H1 (cell line): ENCODE results near the gene AGPS. TPM values are rescaled to one million over a fixed set of nuclear protein-coding genes. Genes with fewer than 3 reads are reported as not detected.

ENCODE experiments used
- CTCF ChIA-PET: fragments of 300-600 bp; sonication (Branson Sonifier 250); formaldehyde crosslinking; loops from one replicate; lab custom pipeline; 2021; ENCODE audit not compliant: partially characterized antibody; lab: Charles Lee
- POLR2A ChIA-PET: fragments of 300-600 bp; sonication (Branson Sonifier 250); formaldehyde crosslinking; loops from one replicate; lab custom pipeline; 2021; ENCODE audit warnings: inconsistent platforms; ENCODE audit not compliant: partially characterized antibody; lab: Charles Lee
- DNase-seq, 2 experiments: peaks; one replicate each; pipeline versions ENCODE4 v3.0.0 to v3.0.0-alpha.2; 2010 to 2022; ENCODE audit warnings: low spot score in 2 of 2, low read depth in 1 of 2, mixed read lengths in 1 of 2
- FAIRE-seq: peaks from 2 replicates; lab custom pipeline; 2011; peaks lifted over from hg19 to GRCh38; lab: Jason Lieb, UNC
- H2AFZ ChIP-seq: 2 replicates; pipeline ENCODE4 v1.8.1; 2012; ENCODE audit warnings: low read length, inconsistent platforms
- H2AK5ac ChIP-seq: 2 replicates; pipeline ENCODE4 v1.6.1; 2013; ENCODE audit warnings: low read depth, low read length
- H2BK120ac ChIP-seq: replicated peaks from 2 replicates; pipeline ENCODE3; 2013; ENCODE audit warnings: low read depth, low read length, inconsistent platforms
- H2BK12ac ChIP-seq: 2 replicates; pipeline ENCODE4 v1.6.1; 2013; ENCODE audit warnings: low read depth, low read length
- H2BK15ac ChIP-seq: 2 replicates; pipeline ENCODE4 v1.6.1; 2013; ENCODE audit warnings: low read length
- H2BK20ac ChIP-seq: 2 replicates; pipeline ENCODE4 v1.6.1; 2013; ENCODE audit warnings: low read length
- H2BK5ac ChIP-seq: 2 replicates; pipeline ENCODE4 v1.6.1; 2013; ENCODE audit warnings: low read depth, low read length
- H3K14ac ChIP-seq: 2 replicates; pipeline ENCODE4 v1.6.1; 2013; ENCODE audit warnings: inconsistent platforms; ENCODE audit not compliant: insufficient read length
- H3K18ac ChIP-seq: 2 replicates; pipeline ENCODE4 v1.6.1; 2013; ENCODE audit warnings: low read length; ENCODE audit errors: extremely low read depth
- H3K23ac ChIP-seq: 2 replicates; pipeline ENCODE4 v1.6.1; 2013; ENCODE audit warnings: inconsistent platforms; ENCODE audit not compliant: insufficient read length
- H3K23me2 ChIP-seq: 2 replicates; pipeline ENCODE4 v1.6.1; 2013; ENCODE audit warnings: low read depth, low read length
- H3K27ac ChIP-seq: 2 replicates; pipeline ENCODE4 v1.6.1; 2011; ENCODE audit warnings: low read depth, low read length, inconsistent platforms
- H3K27me3 ChIP-seq, 4 experiments: replicated peaks in 1 of 4; 1 replicate in 1 of 4; 2 replicates in 3 of 4; pipeline versions ENCODE4 v1.6.1 to v1.8.1; 2011 to 2013; ENCODE audit warnings: low read length in 3 of 4, mild to moderate bottlenecking in 3 of 4, inconsistent platforms in 2 of 4, mixed read lengths in 2 of 4, moderate library complexity in 1 of 4; ENCODE audit not compliant: control insufficient read depth in 3 of 4, insufficient read depth in 3 of 4; ENCODE audit errors: extremely low read depth in 1 of 4
- H3K36me3 ChIP-seq, 4 experiments: 2 replicates each; pipeline versions ENCODE4 v1.6.1 to v1.8.1; 2011 to 2013; ENCODE audit warnings: mild to moderate bottlenecking in 4 of 4, low read length in 3 of 4, moderate library complexity in 2 of 4, control low read depth in 1 of 4, inconsistent platforms in 1 of 4; ENCODE audit not compliant: insufficient read depth in 4 of 4, control insufficient read depth in 2 of 4
- H3K4ac ChIP-seq: replicated peaks from 2 replicates; pipeline ENCODE3; 2013; ENCODE audit warnings: low read length, low read depth, mixed read lengths, inconsistent platforms; ENCODE audit not compliant: insufficient read length
- H3K4me1 ChIP-seq, 4 experiments: replicated peaks in 1 of 4; 1 replicate in 1 of 4; 2 replicates in 3 of 4; pipeline versions ENCODE4 v1.6.1 to v1.8.1; 2011 to 2013; ENCODE audit warnings: low read length in 3 of 4, inconsistent platforms in 2 of 4, mixed read lengths in 1 of 4; ENCODE audit not compliant: insufficient read depth in 4 of 4, control insufficient read depth in 3 of 4
- H3K4me2 ChIP-seq, 2 experiments: 2 replicates each; pipeline versions ENCODE4 v1.6.1 to v1.8.1; 2011 to 2013; ENCODE audit warnings: low read depth in 2 of 2, low read length in 2 of 2, control low read depth in 1 of 2, inconsistent platforms in 1 of 2, mild to moderate bottlenecking in 1 of 2; ENCODE audit not compliant: insufficient read depth in 1 of 2
- H3K4me3 ChIP-seq, 4 experiments: fragments of 200-600, 300-600 bp in 1 of 4; sonication (generic), shearing (Covaris generic), sonication (Bioruptor Twin) in 1 of 4; 2 replicates each; pipeline versions ENCODE4 v1.5.1 to v1.8.1; 2011 to 2016; ENCODE audit warnings: low read length in 4 of 4, low read depth in 3 of 4, control low read depth in 2 of 4, inconsistent platforms in 2 of 4, mild to moderate bottlenecking in 2 of 4, mixed read lengths in 1 of 4, moderate library complexity in 1 of 4; ENCODE audit not compliant: insufficient read depth in 2 of 4; ENCODE audit errors: extremely low read depth in 1 of 4
- H3K56ac ChIP-seq: replicated peaks from 2 replicates; pipeline ENCODE3; 2013; ENCODE audit warnings: low read depth, mild to moderate bottlenecking, mixed read lengths, low read length, inconsistent platforms; ENCODE audit not compliant: insufficient read length
- H3K79me1 ChIP-seq: 2 replicates; pipeline ENCODE4 v1.6.1; 2013; ENCODE audit warnings: low read depth, low read length, control low read depth
- H3K79me2 ChIP-seq, 2 experiments: 2 replicates each; pipeline versions ENCODE4 v1.6.1 to v1.8.1; 2012 to 2013; ENCODE audit warnings: low read length in 2 of 2, mild to moderate bottlenecking in 2 of 2, inconsistent platforms in 1 of 2; ENCODE audit not compliant: insufficient read depth in 2 of 2, control insufficient read depth in 1 of 2
- H3K9ac ChIP-seq, 4 experiments: replicated peaks in 1 of 4; 1 replicate in 1 of 4; 2 replicates in 3 of 4; pipeline versions ENCODE4 v1.6.1 to v1.8.1; 2011 to 2013; ENCODE audit warnings: low read depth in 3 of 4, low read length in 3 of 4, control low read depth in 2 of 4, mild to moderate bottlenecking in 2 of 4, moderate library complexity in 2 of 4, inconsistent platforms in 1 of 4; ENCODE audit errors: extremely low read depth in 1 of 4
- H3K9me3 ChIP-seq, 2 experiments: 2 replicates each; pipeline versions ENCODE4 v1.6.1 to v1.8.1; 2012 to 2013; ENCODE audit warnings: mild to moderate bottlenecking in 2 of 2, moderate library complexity in 2 of 2, control low read depth in 1 of 2, inconsistent platforms in 1 of 2, low read depth in 1 of 2, low read length in 1 of 2, mixed read lengths in 1 of 2; ENCODE audit not compliant: insufficient read depth in 2 of 2
- H4K20me1 ChIP-seq, 2 experiments: replicated peaks in 1 of 2; 2 replicates each; pipeline versions ENCODE3 to v1.8.1; 2011 to 2013; ENCODE audit warnings: inconsistent platforms in 2 of 2, low read length in 2 of 2, mild to moderate bottlenecking in 1 of 2; ENCODE audit not compliant: insufficient read depth in 2 of 2, control insufficient read depth in 1 of 2
- H4K5ac ChIP-seq: 2 replicates; pipeline ENCODE4 v1.6.1; 2013; ENCODE audit warnings: low read length, low read depth, mixed read lengths, inconsistent platforms; ENCODE audit not compliant: insufficient read length
- H4K8ac ChIP-seq: 2 replicates; pipeline ENCODE4 v1.8.0; 2013; ENCODE audit warnings: mild to moderate bottlenecking, moderate library complexity, low read length, inconsistent platforms; ENCODE audit not compliant: insufficient read depth; ENCODE audit errors: extremely low read depth
- H4K91ac ChIP-seq: replicated peaks from 2 replicates; pipeline ENCODE3; 2013; ENCODE audit warnings: low read length, mixed read lengths, inconsistent platforms; ENCODE audit not compliant: insufficient read length
- CBX5 ChIP-seq: fragments of 300-800, 300-1000 bp; sonication (generic); IDR thresholded peaks from 2 replicates; pipeline ENCODE4 v1.7.1; 2016; ENCODE audit warnings: antibody characterized with exemption, low read length, low read depth
- CEBPB ChIP-seq: IDR thresholded peaks from 2 replicates; pipeline ENCODE4 v1.6.1; 2012; ENCODE audit warnings: low read depth, low read length
- CHD1 ChIP-seq: IDR thresholded peaks from 2 replicates; pipeline ENCODE4 v1.6.1; 2012; ENCODE audit warnings: low read depth, low read length, improper control_type of control experiment
- SUZ12 ChIP-seq: fragments of 200-600 bp; sonication (generic); IDR thresholded peaks from 2 replicates; pipeline ENCODE4 v1.6.1; 2012; ENCODE audit warnings: mild to moderate bottlenecking, inconsistent platforms, low read length, moderate library complexity, mixed read lengths
- whole genome bisulfite sequencing, 2 experiments: shearing (Covaris generic) in 1 of 2; methylation state at CpG; one replicate each; pipeline versions ENCODE4 v1.1.6 to v1.1.7; 2013 to 2015; ENCODE audit warnings: low lambda C conversion rate in 2 of 2, mixed read lengths in 2 of 2, inconsistent platforms in 1 of 2, low coverage in 1 of 2, missing lambda C conversion rate in 1 of 2; ENCODE audit not compliant: insufficient replicate concordance in 2 of 2, insufficient coverage in 1 of 2, insufficient read length in 1 of 2; ENCODE audit errors: extremely low coverage in 1 of 2, missing lambda C conversion rate in 1 of 2; 5-methylcytosine and 5-hydroxymethylcytosine counted together
- polyA plus RNA-seq, 7 experiments: library from polyadenylated mRNA; depleted of rRNA in 3 of 7; stranded (reverse) in 5 of 7; unstranded in 2 of 7; fragments of >200 nt in 5 of 7; fragments of 200-250 nt in 2 of 7; gene quantifications; 1 replicate in 5 of 7; 2 replicates in 1 of 7; 4 replicates in 1 of 7; pipeline versions ENCODE4 v1.2.1 to v1.2.3, GENCODE V29; 2011 to 2013; ENCODE audit warnings: missing spikeins in 2 of 7, mixed read lengths in 2 of 7
- total RNA-seq: library from RNA; stranded (reverse); fragmentation: NEBNext Ultra II Directional; extraction: Animal tissue kit (Norgen Biotek cat#: 25700); gene quantifications from 2 replicates; pipeline ENCODE4 v1.2.1, GENCODE V29; 2021

Gene AGPS
- total and polyA plus RNA-seq, 2 of the 8 experiments (the other 6 are each of a cell fraction or from before 2014, with no cell fraction given): 7.3 to 57.8 TPM

- Histone ChIP-seq H4K20me1 (no peaks in the 10 kb centered on the region), H3K9ac (no peak overlapping the region), H2BK5ac (no peak overlapping the region), H3K79me1 (no peaks in the 10 kb centered on the region), H3K27ac (no peak overlapping the region), H3K14ac (no peak overlapping the region), H4K8ac (no peak overlapping the region), H3K4me1 (no peaks in the 10 kb centered on the region), H4K91ac (no peak overlapping the region), H3K4ac (no peak overlapping the region), H2AFZ (no peak overlapping the region), H4K5ac (no peak overlapping the region), H3K18ac (no peak overlapping the region), H3K4me3 (no peak overlapping the region), H2BK15ac (no peak overlapping the region), H3K23me2 (no peaks in the 10 kb centered on the region), H2BK12ac (no peak overlapping the region), H3K4me2 (no peak overlapping the region), H2BK20ac (no peak overlapping the region), H2AK5ac (no peak overlapping the region), H3K27me3 (no peaks in the 10 kb centered on the region), H2BK120ac (no peak overlapping the region), H3K79me2 (no peaks in the 10 kb centered on the region)
- 87% methylated on average over 1 of the region's 1 CpG; no CpG with 5 or more reads in 1 of the 2 experiments for WGBS, 2 experiments
- CTCF ChIA-PET: interaction anchor here (1.7 kb wide), 1 partner anchor 9 kb away, joined by 4 read pairs; no protein-coding TSS in a partner anchor
- FAIRE-seq (no peak), DNase-seq (no peak)
- TF ChIP-seq CEBPB (no peak), SUZ12 (no peak), CBX5 (no peak), CHD1 (no peak)
- TF ChIP-seq, all 59 proteins: peak for 0
- POLR2A ChIA-PET: interaction anchor here (1.1 kb wide), 1 partner anchor 19 kb away, joined by 3 read pairs; no protein-coding TSS in a partner anchor
- Histone ChIP-seq H3K23ac (no peak overlapping the region), H3K9me3 (no peaks in the 10 kb centered on the region), H3K36me3 (no peaks in the 10 kb centered on the region), H3K56ac (no peak overlapping the region)
Measured at GRCh38 chr2:177587371-177587770, 194.8 kb downstream of the AGPS start.
